Vagina (tissue), 2 donors: ENCODE measurements around the gene CTNNBL1. TPM values are rescaled to one million over a fixed set of nuclear protein-coding genes. Genes with fewer than 3 reads are reported as not detected.
A peak's percentile ranks its signal among the peaks of the same experiment; 100 is the strongest.

Source experiments
- DNase-seq, 2 donors: peaks; one replicate each; pipeline ENCODE4 v3.0.0-alpha.2; 2017; ENCODE audit errors: extremely low spot score in 2 of 2
- H3K27ac ChIP-seq: fragments of 200-600 bp; sonication (generic); one replicate; pipeline ENCODE4 v1.5.1; 2019
- H3K27me3 ChIP-seq: fragments of 200-600 bp; sonication (generic); one replicate; pipeline ENCODE4 v1.5.1; 2019
- H3K36me3 ChIP-seq, 2 donors: fragments of 200-600 bp; sonication (generic); one replicate each; pipeline ENCODE4 v1.5.1; 2017 to 2019
- H3K4me1 ChIP-seq: fragments of 200-600 bp; sonication (generic); one replicate; pipeline ENCODE4 v1.5.1; 2019
- H3K4me3 ChIP-seq, 2 donors: fragments of 200-600 bp; sonication (generic); 1 replicate in 1 of 2; 2 replicates in 1 of 2; pipeline ENCODE4 v1.5.1; 2016 to 2019
- H3K9me3 ChIP-seq: fragments of 200-600 bp; sonication (generic); one replicate; pipeline ENCODE4 v1.5.1; 2019
- POLR2A ChIP-seq, 2 donors: fragments of 450-650 bp; IDR thresholded peaks; one replicate each; pipeline ENCODE4 v1.6.1; 2017; ENCODE audit warnings: antibody characterized with exemption in 2 of 2, mild to moderate bottlenecking in 2 of 2, moderate library complexity in 2 of 2
- POLR2AphosphoS5 ChIP-seq, 2 donors: sonication (generic); formaldehyde crosslinking; IDR thresholded peaks; one replicate each; pipeline ENCODE4 v1.9.0; 2017; ENCODE audit warnings: antibody characterized with exemption in 2 of 2, mild to moderate bottlenecking in 2 of 2, low read depth in 1 of 2; ENCODE audit not compliant: insufficient read depth in 1 of 2
- intact Hi-C: fragments of 100-400 bp; cut with DNase I; formaldehyde crosslinking; loops from one replicate; pipeline ENCODE4 v1.15.1; 2023
- total RNA-seq: library from RNA; depleted of rRNA; stranded (reverse); fragments of >200 nt; gene quantifications from one replicate; pipeline ENCODE4 v1.2.3, GENCODE V29; 2016
- TF ChIP-seq, protein P1 (sequence below), 3 experiments: fragments of 450-650 bp in 2 of 3; fragments of 200-600 bp in 1 of 3; sonication (generic) in 1 of 3; IDR thresholded peaks; one replicate each; pipeline ENCODE4 v1.5.1; 2017 to 2019; ENCODE audit warnings: antibody characterized with exemption in 3 of 3, mild to moderate bottlenecking in 2 of 3, moderate library complexity in 2 of 3

CTNNBL1 gene, protein sequence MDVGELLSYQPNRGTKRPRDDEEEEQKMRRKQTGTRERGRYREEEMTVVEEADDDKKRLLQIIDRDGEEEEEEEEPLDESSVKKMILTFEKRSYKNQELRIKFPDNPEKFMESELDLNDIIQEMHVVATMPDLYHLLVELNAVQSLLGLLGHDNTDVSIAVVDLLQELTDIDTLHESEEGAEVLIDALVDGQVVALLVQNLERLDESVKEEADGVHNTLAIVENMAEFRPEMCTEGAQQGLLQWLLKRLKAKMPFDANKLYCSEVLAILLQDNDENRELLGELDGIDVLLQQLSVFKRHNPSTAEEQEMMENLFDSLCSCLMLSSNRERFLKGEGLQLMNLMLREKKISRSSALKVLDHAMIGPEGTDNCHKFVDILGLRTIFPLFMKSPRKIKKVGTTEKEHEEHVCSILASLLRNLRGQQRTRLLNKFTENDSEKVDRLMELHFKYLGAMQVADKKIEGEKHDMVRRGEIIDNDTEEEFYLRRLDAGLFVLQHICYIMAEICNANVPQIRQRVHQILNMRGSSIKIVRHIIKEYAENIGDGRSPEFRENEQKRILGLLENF
- total RNA-seq, result 40.3 TPM

DNA sequence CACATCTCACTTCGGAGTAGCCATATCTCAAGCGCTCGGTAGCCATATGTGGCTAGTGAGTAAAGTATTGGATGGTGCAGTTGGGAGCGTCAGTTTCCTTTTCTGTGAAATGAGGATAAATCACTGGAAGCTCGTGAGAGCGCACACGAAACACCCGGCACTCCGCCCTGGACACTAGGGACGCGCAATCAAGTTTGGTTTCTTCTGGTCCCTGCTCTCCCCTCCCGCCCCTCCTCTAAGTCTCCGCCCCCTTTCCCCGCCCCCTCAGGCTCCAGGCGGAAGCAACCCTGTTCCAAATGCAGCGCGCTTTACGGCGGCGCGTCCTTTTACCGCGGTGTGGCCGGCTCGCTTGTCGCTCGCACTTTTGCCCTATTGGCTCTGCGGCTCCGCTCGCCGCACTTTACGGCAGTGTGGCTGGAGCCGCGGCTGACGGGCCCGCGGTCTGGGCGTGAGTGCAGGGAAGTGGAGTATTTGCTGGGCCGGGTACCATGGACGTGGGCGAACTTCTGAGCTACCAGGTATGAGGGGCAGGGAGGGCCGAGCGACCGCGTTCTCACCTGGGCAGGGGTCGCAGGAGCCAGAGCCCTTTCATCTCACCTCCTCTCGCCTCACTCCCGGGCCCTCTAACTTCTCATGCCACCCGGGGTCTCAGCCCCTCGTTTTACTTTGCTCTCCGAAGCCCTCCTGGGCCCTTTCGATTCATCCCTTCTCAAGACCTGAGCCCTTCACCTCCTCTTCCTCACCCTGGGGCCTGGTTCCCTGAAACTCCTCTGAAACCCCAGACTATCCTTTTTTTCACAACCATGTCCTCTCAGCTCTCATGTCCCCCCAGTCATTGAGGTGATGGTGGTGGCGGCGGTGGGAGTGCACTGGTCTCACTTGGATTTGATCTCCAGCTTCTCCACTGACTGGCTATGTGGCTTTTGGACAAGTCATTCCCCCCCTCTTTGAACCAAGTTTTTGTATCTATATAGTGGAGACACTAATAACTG lies at the start of gene CTNNBL1:
TSS of gene CTNNBL1 (plus strand) at position 396 of the 992 bp plus-strand sequence. CDS start at position 489, 93 bp downstream.
- peaks cover 27% of the 10 kb centered on the region for H3K4me1 ChIP-seq
- no peaks in the 10 kb centered on the region for H3K9me3 ChIP-seq
- peak in 1 of 2 donors; percentile 94 for DNase-seq
- TF ChIP-seq POLR2AphosphoS5 (IDR thresholded peaks at IDR 0.05; ENCODE audit: insufficient read depth in 1 of 2, low read depth in 1 of 2) (peak; percentile 88 to 91), POLR2A (IDR thresholded peaks at IDR 0.05) (peak in 1 of 2 donors; percentile 4)
- TF ChIP-seq, protein P1, sequence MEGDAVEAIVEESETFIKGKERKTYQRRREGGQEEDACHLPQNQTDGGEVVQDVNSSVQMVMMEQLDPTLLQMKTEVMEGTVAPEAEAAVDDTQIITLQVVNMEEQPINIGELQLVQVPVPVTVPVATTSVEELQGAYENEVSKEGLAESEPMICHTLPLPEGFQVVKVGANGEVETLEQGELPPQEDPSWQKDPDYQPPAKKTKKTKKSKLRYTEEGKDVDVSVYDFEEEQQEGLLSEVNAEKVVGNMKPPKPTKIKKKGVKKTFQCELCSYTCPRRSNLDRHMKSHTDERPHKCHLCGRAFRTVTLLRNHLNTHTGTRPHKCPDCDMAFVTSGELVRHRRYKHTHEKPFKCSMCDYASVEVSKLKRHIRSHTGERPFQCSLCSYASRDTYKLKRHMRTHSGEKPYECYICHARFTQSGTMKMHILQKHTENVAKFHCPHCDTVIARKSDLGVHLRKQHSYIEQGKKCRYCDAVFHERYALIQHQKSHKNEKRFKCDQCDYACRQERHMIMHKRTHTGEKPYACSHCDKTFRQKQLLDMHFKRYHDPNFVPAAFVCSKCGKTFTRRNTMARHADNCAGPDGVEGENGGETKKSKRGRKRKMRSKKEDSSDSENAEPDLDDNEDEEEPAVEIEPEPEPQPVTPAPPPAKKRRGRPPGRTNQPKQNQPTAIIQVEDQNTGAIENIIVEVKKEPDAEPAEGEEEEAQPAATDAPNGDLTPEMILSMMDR (IDR thresholded peaks at IDR 0.05), result peak in 1 of 3 experiments; percentile 39
- H3K27me3 ChIP-seq, result no peaks in the 10 kb centered on the region
- peak within 1 kb of the TSS; percentile 67 for H3K27ac ChIP-seq
- intact Hi-C loops, result no loop called here
- peak within 1 kb of the TSS; percentile 74 to 85 for H3K4me3 ChIP-seq
- no peaks in the 10 kb centered on the region for H3K36me3 ChIP-seq

DNA sequence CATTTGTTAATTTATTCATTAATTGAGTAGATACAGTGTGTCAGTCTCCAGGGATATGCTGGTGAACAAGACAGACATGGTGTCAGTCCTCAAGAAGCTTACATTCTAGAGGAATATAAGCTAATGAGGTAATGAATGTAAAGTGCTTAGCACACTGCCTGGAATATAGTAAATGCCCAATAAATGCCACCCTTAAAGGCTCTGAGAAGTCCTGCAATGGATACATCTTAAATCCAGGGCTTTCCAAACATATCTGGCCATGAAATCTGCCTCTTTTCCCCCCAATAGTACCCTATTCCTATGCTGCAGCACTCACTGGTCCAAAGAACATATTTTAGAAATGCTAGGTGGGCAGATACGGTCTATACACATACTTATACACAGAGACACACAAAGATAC lies 49.2 kb upstream of the CTNNBL1 start:
- Histone ChIP-seq H3K4me1 (no peaks in the 10 kb centered on the region), H3K4me3 (no peak overlapping the region), H3K27ac (no peak overlapping the region), H3K36me3 (no peaks in the 10 kb centered on the region), H3K9me3 (no peaks in the 10 kb centered on the region), H3K27me3 (no peaks in the 10 kb centered on the region)
- DNase-seq, result no peak
- TF ChIP-seq, protein P1 (IDR thresholded peaks at IDR 0.05), result no peak
- intact Hi-C loops, result no loop called here

DNA sequence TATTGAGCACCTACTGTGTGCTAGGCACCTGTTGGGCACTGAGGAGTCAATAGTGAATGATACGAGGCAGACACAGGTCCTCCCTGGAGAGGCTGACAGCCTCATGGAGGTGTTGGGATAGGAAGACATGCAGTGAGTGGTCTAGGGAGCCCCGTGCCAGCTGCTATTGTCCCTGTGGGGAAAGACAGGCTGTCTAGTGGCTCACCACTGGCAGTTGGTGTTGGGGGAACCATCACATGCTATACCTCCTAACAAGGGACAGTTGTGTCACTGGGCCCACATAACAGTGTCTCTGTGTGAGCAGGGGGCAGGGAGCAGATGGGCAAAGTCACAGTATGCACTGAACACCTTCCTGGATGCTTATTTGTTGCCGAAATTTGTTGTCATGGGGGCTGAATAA lies 45.9 kb upstream of the CTNNBL1 start:
- TF ChIP-seq, protein P1 (IDR thresholded peaks at IDR 0.05), result no peak
- TF ChIP-seq POLR2AphosphoS5 (IDR thresholded peaks at IDR 0.05; ENCODE audit: insufficient read depth in 1 of 2, low read depth in 1 of 2), result no peak
- TF ChIP-seq POLR2A (IDR thresholded peaks at IDR 0.05), result no peak
- no peaks in the 10 kb centered on the region for H3K4me1 ChIP-seq
- intact Hi-C loops, result no loop called here
- H3K27ac ChIP-seq, result no peak overlapping the region
- DNase-seq, result no peak
- H3K4me3 ChIP-seq, result no peak overlapping the region
- no peaks in the 10 kb centered on the region for H3K27me3 ChIP-seq
- H3K9me3 ChIP-seq, result no peaks in the 10 kb centered on the region
- no peaks in the 10 kb centered on the region for H3K36me3 ChIP-seq

DNA sequence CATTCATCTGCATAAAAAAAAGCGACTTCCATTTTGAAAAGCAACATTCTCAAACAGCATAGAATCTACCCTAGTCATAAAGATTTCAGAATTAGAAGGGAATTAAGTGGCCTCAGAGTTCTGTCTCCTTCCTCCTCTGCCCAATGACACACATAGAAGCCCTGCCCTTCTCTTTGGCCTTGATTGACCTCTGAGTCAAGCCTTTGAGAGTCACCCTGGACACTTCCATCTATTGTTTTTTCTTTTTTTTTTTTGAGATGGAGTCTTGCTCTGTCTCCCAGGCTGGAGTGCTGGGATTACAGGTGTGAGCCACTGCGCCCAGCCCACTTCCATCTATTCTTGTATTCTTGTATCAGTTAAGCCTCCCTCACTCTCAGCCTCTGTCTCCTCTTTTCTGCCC lies 44.8 kb upstream of the CTNNBL1 start:
- H3K27ac ChIP-seq, result no peak overlapping the region
- no peaks in the 10 kb centered on the region for H3K9me3 ChIP-seq
- no peaks in the 10 kb centered on the region for H3K4me1 ChIP-seq
- H3K27me3 ChIP-seq, result no peaks in the 10 kb centered on the region
- TF ChIP-seq POLR2AphosphoS5 (IDR thresholded peaks at IDR 0.05; ENCODE audit: insufficient read depth in 1 of 2, low read depth in 1 of 2) (no peak), POLR2A (IDR thresholded peaks at IDR 0.05) (no peak)
- TF ChIP-seq, protein P1 (IDR thresholded peaks at IDR 0.05), result no peak
- no peak overlapping the region for H3K4me3 ChIP-seq
- intact Hi-C loops, result no loop called here
- DNase-seq, result no peak
- H3K36me3 ChIP-seq, result no peaks in the 10 kb centered on the region
